GM12878 (cell line): ENCODE data around the gene CDC42EP3. TPM values are rescaled to one million over a fixed set of nuclear protein-coding genes. Genes with fewer than 3 reads are reported as not detected.

Source experiments
- ATF7 ChIP-seq: fragments of 450-650 bp; IDR thresholded peaks from 2 replicates; pipeline ENCODE4 v1.6.1; 2016; ENCODE audit warnings: low read depth, mild to moderate bottlenecking
- BACH1 ChIP-seq: fragments of 450-650 bp; IDR thresholded peaks from 2 replicates; pipeline ENCODE4 v1.6.1; 2017; ENCODE audit warnings: mild to moderate bottlenecking, borderline replicate concordance
- EED ChIP-seq: sonication (generic); IDR thresholded peaks from 2 replicates; pipeline ENCODE4 v1.6.1; 2016; ENCODE audit warnings: antibody characterized with exemption, low read depth
- EZH2 ChIP-seq: IDR thresholded peaks from 2 replicates; pipeline ENCODE4 v1.6.1; 2012; ENCODE audit warnings: low read depth, mild to moderate bottlenecking, control low read depth, inconsistent platforms, low read length, borderline replicate concordance; ENCODE audit not compliant: control insufficient read depth
- IKZF2 ChIP-seq, 2 experiments: fragments of 450-650 bp; IDR thresholded peaks; 2 replicates each; pipeline ENCODE4 v1.6.1; 2017; ENCODE audit warnings: mild to moderate bottlenecking in 2 of 2, moderate library complexity in 2 of 2
- IRF4 ChIP-seq: IDR thresholded peaks from 2 replicates; pipeline ENCODE4 v1.6.1; 2011; ENCODE audit warnings: low read depth, low read length
- JUNB ChIP-seq: IDR thresholded peaks from 2 replicates; pipeline ENCODE4 v1.6.1; 2016; ENCODE audit warnings: antibody characterized with exemption, mild to moderate bottlenecking
- LARP7 ChIP-seq: fragments of 450-650 bp; IDR thresholded peaks from 2 replicates; pipeline ENCODE4 v1.6.1; 2017; ENCODE audit warnings: mild to moderate bottlenecking
- NBN ChIP-seq: fragments of 450-650 bp; IDR thresholded peaks from 2 replicates; pipeline ENCODE4 v1.6.1; 2016
- NFXL1 ChIP-seq: fragments of 450-650 bp; IDR thresholded peaks from 2 replicates; pipeline ENCODE4 v1.6.1; 2017; ENCODE audit warnings: antibody characterized with exemption, mild to moderate bottlenecking, borderline replicate concordance
- NR2C2 ChIP-seq: IDR thresholded peaks from 2 replicates; pipeline ENCODE4 v1.6.1; 2011; ENCODE audit warnings: borderline replicate concordance, low read depth; ENCODE audit not compliant: control insufficient read depth, insufficient read length
- PAX8 ChIP-seq: fragments of 450-650 bp; IDR thresholded peaks from 2 replicates; pipeline ENCODE4 v1.6.1; 2017; ENCODE audit warnings: mild to moderate bottlenecking, moderate library complexity
- PML ChIP-seq: IDR thresholded peaks from 2 replicates; pipeline ENCODE4 v1.6.1; 2012; ENCODE audit warnings: low read length, inconsistent platforms
- POLR2A ChIP-seq: IDR thresholded peaks from 2 replicates; pipeline ENCODE4 v1.6.1; 2011; ENCODE audit warnings: low read depth, mild to moderate bottlenecking, low read length
- RAD51 ChIP-seq: fragments of 450-650 bp; IDR thresholded peaks from 2 replicates; pipeline ENCODE4 v1.6.1; 2016; ENCODE audit warnings: moderate library complexity, mild to moderate bottlenecking, inconsistent platforms
- RBBP5 ChIP-seq: fragments of 200-600 bp; sonication (generic); conservative IDR thresholded peaks from 2 replicates; pipeline ENCODE4 v1.6.1; 2016
- RUNX3 ChIP-seq: IDR thresholded peaks from 2 replicates; pipeline ENCODE4 v1.6.1; 2012; ENCODE audit warnings: low read length, inconsistent platforms
- SMAD5 ChIP-seq: IDR thresholded peaks from 2 replicates; pipeline ENCODE4 v1.6.1; 2016; ENCODE audit warnings: antibody characterized with exemption, low read depth
- SPI1 ChIP-seq: IDR thresholded peaks from 2 replicates; pipeline ENCODE4 v1.6.1; 2011; ENCODE audit warnings: low read depth, mild to moderate bottlenecking, low read length, moderate library complexity, borderline replicate concordance; ENCODE audit not compliant: insufficient read depth
- TAF1 ChIP-seq: IDR thresholded peaks from 2 replicates; pipeline ENCODE4 v1.6.1; 2011; ENCODE audit warnings: mild to moderate bottlenecking, low read depth, low read length, borderline replicate concordance
- TCF3 ChIP-seq: IDR thresholded peaks from 2 replicates; pipeline ENCODE4 v1.6.1; 2012; ENCODE audit warnings: low read depth, mild to moderate bottlenecking, low read length, borderline replicate concordance; ENCODE audit not compliant: insufficient read depth
- WRNIP1 ChIP-seq: IDR thresholded peaks from 2 replicates; pipeline ENCODE4 v1.6.1; 2011; ENCODE audit warnings: low read depth, low read length, improper control_type of control experiment, borderline replicate concordance
- ZBED1 ChIP-seq: IDR thresholded peaks from 2 replicates; pipeline ENCODE4 v1.6.1; 2016; ENCODE audit warnings: borderline replicate concordance
- ZNF384 ChIP-seq: IDR thresholded peaks from 2 replicates; pipeline ENCODE4 v1.6.1; 2012; ENCODE audit warnings: low read depth, mild to moderate bottlenecking, low read length, improper control_type of control experiment, borderline replicate concordance
- ZNF622 ChIP-seq: fragments of 450-650 bp; IDR thresholded peaks from 2 replicates; pipeline ENCODE4 v1.6.1; 2017; ENCODE audit warnings: mild to moderate bottlenecking, inconsistent platforms
- ZSCAN29 ChIP-seq: fragments of 450-650 bp; IDR thresholded peaks from 2 replicates; pipeline ENCODE4 v1.6.1; 2017; ENCODE audit warnings: mild to moderate bottlenecking, moderate library complexity
- polyA plus RNA-seq, 11 experiments: library from polyadenylated mRNA; depleted of rRNA in 4 of 11; unstranded in 6 of 11; stranded (reverse) in 5 of 11; fragments of >200 nt; fragmentation: Nextera tagmentation in 4 of 11; fragmentation: Illumina TruSeq in 1 of 11; extraction: Ambion mirVana in 4 of 11; extraction: Trizol in 1 of 11; gene quantifications; 1 replicate in 1 of 11; 2 replicates in 10 of 11; pipeline versions ENCODE4 v1.2.1 to v1.2.3, GENCODE V29; 2011 to 2016; ENCODE audit warnings: inconsistent platforms in 2 of 11, missing spikeins in 2 of 11, low read depth in 1 of 11
- total RNA-seq, 4 experiments: library from RNA; depleted of rRNA in 3 of 4; stranded (reverse); fragments of >200 nt in 3 of 4; fragmentation: Illumina TruSeq in 1 of 4; extraction: Trizol in 1 of 4; gene quantifications; 2 replicates each; pipeline versions ENCODE4 v1.2.1 to v1.2.3, GENCODE V29; 2013 to 2021
- TF ChIP-seq, protein P1 (sequence below): IDR thresholded peaks from 2 replicates; pipeline ENCODE4 v1.6.1; 2012; ENCODE audit warnings: low read length, inconsistent platforms
- TF ChIP-seq, protein P2 (sequence below): fragments of 450-650 bp; IDR thresholded peaks from 2 replicates; pipeline ENCODE4 v1.6.1; 2017; ENCODE audit warnings: mild to moderate bottlenecking, moderate library complexity

CDC42EP3 gene
- total and polyA plus RNA-seq, 10 of the 15 experiments (the other 5 are each of a cell fraction or from before 2014, with no cell fraction given) = 11.8 to 86.9 (median 52.9) TPM

DNA sequence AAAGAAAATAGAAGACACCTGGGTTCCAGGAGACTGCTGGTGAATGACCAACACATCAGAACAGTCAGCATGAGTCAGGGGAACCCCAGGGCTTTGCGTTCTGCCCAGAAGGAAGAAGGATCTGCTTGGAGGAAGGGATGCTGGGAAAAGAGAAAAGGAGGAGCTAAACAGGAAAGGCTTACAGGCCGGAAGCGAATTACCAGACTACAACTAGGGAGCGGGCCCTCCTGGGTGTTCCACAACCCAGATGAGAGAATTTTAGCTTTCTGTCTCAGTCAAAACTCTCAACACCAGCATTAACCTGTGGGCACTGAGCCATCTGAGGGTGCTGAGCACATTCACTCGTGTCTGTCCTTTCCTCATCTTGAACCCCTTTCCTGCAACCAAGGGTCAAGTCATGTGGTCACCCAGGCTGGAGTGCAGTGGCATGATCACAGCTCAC is 19.2 kb downstream of the CDC42EP3 start (continued):
- TF ChIP-seq, protein P1, sequence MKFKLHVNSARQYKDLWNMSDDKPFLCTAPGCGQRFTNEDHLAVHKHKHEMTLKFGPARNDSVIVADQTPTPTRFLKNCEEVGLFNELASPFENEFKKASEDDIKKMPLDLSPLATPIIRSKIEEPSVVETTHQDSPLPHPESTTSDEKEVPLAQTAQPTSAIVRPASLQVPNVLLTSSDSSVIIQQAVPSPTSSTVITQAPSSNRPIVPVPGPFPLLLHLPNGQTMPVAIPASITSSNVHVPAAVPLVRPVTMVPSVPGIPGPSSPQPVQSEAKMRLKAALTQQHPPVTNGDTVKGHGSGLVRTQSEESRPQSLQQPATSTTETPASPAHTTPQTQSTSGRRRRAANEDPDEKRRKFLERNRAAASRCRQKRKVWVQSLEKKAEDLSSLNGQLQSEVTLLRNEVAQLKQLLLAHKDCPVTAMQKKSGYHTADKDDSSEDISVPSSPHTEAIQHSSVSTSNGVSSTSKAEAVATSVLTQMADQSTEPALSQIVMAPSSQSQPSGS = peak; percentile 53; the same call in 1 of the 2 replicates
- TF ChIP-seq PAX8 = no peak
- 0 out of 2 replicates have a peak, but pooled peaks have one; percentile 43 for TF ChIP-seq ZNF384
- TF ChIP-seq RUNX3 = peak; percentile 30; the same call in 1 of the 2 replicates
- TF ChIP-seq ATF7 = 0 out of 2 replicates have a peak, but pooled peaks have one; percentile 21
- 0 out of 2 replicates have a peak, but pooled peaks have one; percentile 45 for TF ChIP-seq LARP7
- TF ChIP-seq NBN = no peak
- TF ChIP-seq WRNIP1 = 0 out of 2 replicates have a peak, but pooled peaks have one; percentile 92
- TF ChIP-seq, protein P2, sequence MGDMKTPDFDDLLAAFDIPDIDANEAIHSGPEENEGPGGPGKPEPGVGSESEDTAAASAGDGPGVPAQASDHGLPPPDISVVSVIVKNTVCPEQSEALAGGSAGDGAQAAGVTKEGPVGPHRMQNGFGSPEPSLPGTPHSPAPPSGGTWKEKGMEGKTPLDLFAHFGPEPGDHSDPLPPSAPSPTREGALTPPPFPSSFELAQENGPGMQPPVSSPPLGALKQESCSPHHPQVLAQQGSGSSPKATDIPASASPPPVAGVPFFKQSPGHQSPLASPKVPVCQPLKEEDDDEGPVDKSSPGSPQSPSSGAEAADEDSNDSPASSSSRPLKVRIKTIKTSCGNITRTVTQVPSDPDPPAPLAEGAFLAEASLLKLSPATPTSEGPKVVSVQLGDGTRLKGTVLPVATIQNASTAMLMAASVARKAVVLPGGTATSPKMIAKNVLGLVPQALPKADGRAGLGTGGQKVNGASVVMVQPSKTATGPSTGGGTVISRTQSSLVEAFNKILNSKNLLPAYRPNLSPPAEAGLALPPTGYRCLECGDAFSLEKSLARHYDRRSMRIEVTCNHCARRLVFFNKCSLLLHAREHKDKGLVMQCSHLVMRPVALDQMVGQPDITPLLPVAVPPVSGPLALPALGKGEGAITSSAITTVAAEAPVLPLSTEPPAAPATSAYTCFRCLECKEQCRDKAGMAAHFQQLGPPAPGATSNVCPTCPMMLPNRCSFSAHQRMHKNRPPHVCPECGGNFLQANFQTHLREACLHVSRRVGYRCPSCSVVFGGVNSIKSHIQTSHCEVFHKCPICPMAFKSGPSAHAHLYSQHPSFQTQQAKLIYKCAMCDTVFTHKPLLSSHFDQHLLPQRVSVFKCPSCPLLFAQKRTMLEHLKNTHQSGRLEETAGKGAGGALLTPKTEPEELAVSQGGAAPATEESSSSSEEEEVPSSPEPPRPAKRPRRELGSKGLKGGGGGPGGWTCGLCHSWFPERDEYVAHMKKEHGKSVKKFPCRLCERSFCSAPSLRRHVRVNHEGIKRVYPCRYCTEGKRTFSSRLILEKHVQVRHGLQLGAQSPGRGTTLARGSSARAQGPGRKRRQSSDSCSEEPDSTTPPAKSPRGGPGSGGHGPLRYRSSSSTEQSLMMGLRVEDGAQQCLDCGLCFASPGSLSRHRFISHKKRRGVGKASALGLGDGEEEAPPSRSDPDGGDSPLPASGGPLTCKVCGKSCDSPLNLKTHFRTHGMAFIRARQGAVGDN = peak; percentile 43; the same call in 1 of the 2 replicates
- no peak for TF ChIP-seq ZSCAN29
- peak; percentile 37; the same call in 1 of the 2 replicates for TF ChIP-seq RAD51
- TF ChIP-seq ZNF622 = no peak
- 0 out of 2 replicates have a peak, but pooled peaks have one; percentile 14 for TF ChIP-seq PML
- peak; percentile 91 for TF ChIP-seq EED
- no peak for TF ChIP-seq RBBP5
- no peak; the same call in 1 of the 2 replicates for TF ChIP-seq SMAD5
- no peak for TF ChIP-seq EZH2
- no peak for TF ChIP-seq NR2C2
- TF ChIP-seq ZBED1 = no peak
- TF ChIP-seq IRF4 = no peak
- TF ChIP-seq IKZF2 (IDR thresholded peaks at IDR 0.05) = peak; percentile 74 to 87; a peak in 3 of 4 replicates
- no peak for TF ChIP-seq TAF1
- TF ChIP-seq POLR2A = no peak
- TF ChIP-seq BACH1 = 0 out of 2 replicates have a peak, but pooled peaks have one; percentile 40
- no peak for TF ChIP-seq TCF3
- TF ChIP-seq JUNB = peak; percentile 31; the same call in 1 of the 2 replicates
- TF ChIP-seq NFXL1 = no peak
- TF ChIP-seq SPI1 = no peak
